Body of pancreas (tissue), 4 donors: Measurements from ENCODE around the gene FIS1. TPM values are rescaled to one million over a fixed set of nuclear protein-coding genes. Genes with fewer than 3 reads are reported as not detected.
"Not testable (repeated sequence)": the region's sequence is repeated elsewhere in the genome, so short reads cannot be mapped to it uniquely, and the experiment has no call there.

Experiments
- ATAC-seq: fragments of 150-250 bp; one replicate; pipeline ENCODE4 v1.9.1; 2016
- DNase-seq, 4 donors: peaks; one replicate each; pipeline ENCODE4 v3.0.0-alpha.2; 2019
- H3K27ac ChIP-seq, 4 donors: fragments of 200-600 bp; sonication (generic); 1 replicate in 3 of 4; 2 replicates in 1 of 4; pipeline versions ENCODE4 v1.5.1 to v1.6.1; 2016 to 2019; ENCODE audit warnings: mild to moderate bottlenecking in 1 of 4, mixed read lengths in 1 of 4, moderate library complexity in 1 of 4
- H3K27me3 ChIP-seq, 2 donors: fragments of 200-600 bp; sonication (generic); one replicate each; pipeline ENCODE4 v1.6.0; 2016; ENCODE audit warnings: mild to moderate bottlenecking in 1 of 2
- H3K36me3 ChIP-seq, 2 donors: fragments of 200-600 bp; sonication (generic); replicated peaks in 1 of 2; 2 replicates each; pipeline ENCODE4 v1.5.1; 2016; ENCODE audit warnings: low read depth in 2 of 2; ENCODE audit not compliant: insufficient read depth in 1 of 2
- H3K4me1 ChIP-seq: fragments of 200-600 bp; sonication (generic); one replicate; pipeline ENCODE4 v1.6.0; 2016
- H3K4me3 ChIP-seq, 2 donors: fragments of 200-600 bp; sonication (generic); 1 replicate in 1 of 2; 2 replicates in 1 of 2; pipeline ENCODE4 v1.5.1; 2016 to 2019
- H3K9me3 ChIP-seq, 3 donors: fragments of 200-600 bp; sonication (generic); 1 replicate in 2 of 3; 2 replicates in 1 of 3; pipeline ENCODE4 v1.5.1; 2016
- CTCF ChIP-seq, 7 experiments: fragments of 450-650 bp in 4 of 7; fragments of 200-600 bp in 3 of 7; sonication (generic) in 3 of 7; IDR thresholded peaks; one replicate each; pipeline ENCODE4 v1.5.1; 2016 to 2019; ENCODE audit warnings: antibody characterized with exemption in 7 of 7
- POLR2A ChIP-seq, 3 donors: fragments of 450-650 bp; IDR thresholded peaks; one replicate each; pipeline ENCODE4 v1.6.1; 2016; ENCODE audit warnings: antibody characterized with exemption in 3 of 3, mild to moderate bottlenecking in 2 of 3
- WGBS, 2 donors: methylation state at CpG; one replicate each; pipeline ENCODE4 v1.1.5; 2017; 5-methylcytosine and 5-hydroxymethylcytosine counted together
- intact Hi-C: fragments of 100-400 bp; cut with DNase I; formaldehyde crosslinking; loops from one replicate; pipeline ENCODE4 v1.15.1; 2023
- total RNA-seq, 2 donors: library from RNA; depleted of rRNA; stranded (reverse); fragments of >200 nt; gene quantifications; one replicate each; pipeline ENCODE4 v1.1.0, GENCODE V29; 2016

The FIS1 gene
- total RNA-seq, 2 donors from 2014 or later, result 88.2 to 148 TPM

- no peaks in the 10 kb centered on the region for H3K27me3 ChIP-seq
- ATAC-seq (no peak), DNase-seq (no peak)
- H3K4me3 ChIP-seq, result no peak overlapping the region
- H3K4me1 ChIP-seq, result peaks cover 5% of the 10 kb centered on the region
- intact Hi-C loops, result no loop called here
- H3K9me3 ChIP-seq, result no peaks in the 10 kb centered on the region
- peaks cover 9 to 15% of the 10 kb centered on the region in 2 donors for H3K36me3 ChIP-seq
- 93% methylated on average over 19 of the region's 19 CpGs; no CpG with 5 or more reads in 1 of the 2 donors for WGBS, 2 donors
- H3K27ac ChIP-seq, result no peak overlapping the region
- TF ChIP-seq POLR2A (IDR thresholded peaks at IDR 0.05) (no peak), CTCF (IDR thresholded peaks at IDR 0.05) (no peak)
Observed at GRCh38 chr7:101210143-101210542, 34.7 kb downstream of the FIS1 start.

- Histone ChIP-seq H3K27me3 (no peaks in the 10 kb centered on the region), H3K36me3 (peaks cover 9 to 15% of the 10 kb centered on the region in 2 donors), H3K4me1 (no peaks in the 10 kb centered on the region), H3K27ac (no peak overlapping the region), H3K4me3 (no peak overlapping the region), H3K9me3 (no peaks in the 10 kb centered on the region)
- ATAC-seq (no peak), DNase-seq (no peak)
- intact Hi-C loops, result no loop called here
- TF ChIP-seq CTCF (IDR thresholded peaks at IDR 0.05) (no peak), POLR2A (IDR thresholded peaks at IDR 0.05) (no peak)
- 90 to 97% methylated on average over 13 to 14 of the region's 14 CpGs for WGBS, 2 donors
Observed at GRCh38 chr7:101208794-101209193, 36.1 kb downstream of the FIS1 start.

GRCh38 chr7:101207459-101207858 lies 37.4 kb downstream of the FIS1 start:
- H3K4me3 ChIP-seq, result no peak overlapping the region
- H3K27ac ChIP-seq, result no peak overlapping the region
- H3K4me1 ChIP-seq, result no peaks in the 10 kb centered on the region
- DNase-seq (no peak), ATAC-seq (no peak)
- peaks cover 0 to 2% of the 10 kb centered on the region in 2 donors for H3K27me3 ChIP-seq
- intact Hi-C loops, result no loop called here
- 90 to 92% methylated on average over 9 of the region's 17 CpGs for WGBS, 2 donors
- H3K9me3 ChIP-seq, result no peaks in the 10 kb centered on the region
- H3K36me3 ChIP-seq, result peaks cover 9 to 15% of the 10 kb centered on the region in 2 donors
- TF ChIP-seq POLR2A (IDR thresholded peaks at IDR 0.05) (no peak), CTCF (IDR thresholded peaks at IDR 0.05) (no peak)

- no peak overlapping the region for H3K27ac ChIP-seq
- H3K4me1 ChIP-seq, result peaks cover 7% of the 10 kb centered on the region
- no peak overlapping the region for H3K4me3 ChIP-seq
- H3K36me3 ChIP-seq, result peaks cover 8 to 9% of the 10 kb centered on the region in 2 donors
- 88 to 89% methylated on average over 18 to 19 of the region's 19 CpGs for WGBS, 2 donors
- TF ChIP-seq CTCF (IDR thresholded peaks at IDR 0.05), result no peak
- no peak for TF ChIP-seq POLR2A (IDR thresholded peaks at IDR 0.05)
- H3K9me3 ChIP-seq, result no peaks in the 10 kb centered on the region
- no peak for ATAC-seq
- peaks cover 0 to 10% of the 10 kb centered on the region in 2 donors for H3K27me3 ChIP-seq
- intact Hi-C loops, result no loop called here
- no peak for DNase-seq
Observed at GRCh38 chr7:101206665-101207042, 38.2 kb downstream of the FIS1 start.

GRCh38 chr7:101205901-101206664 lies 38.8 kb downstream of the FIS1 start:
- TF ChIP-seq CTCF (IDR thresholded peaks at IDR 0.05) (no peak), POLR2A (IDR thresholded peaks at IDR 0.05) (no peak)
- Histone ChIP-seq H3K4me3 (no peak overlapping the region), H3K27ac (no peak overlapping the region), H3K27me3 (peaks cover 0 to 14% of the 10 kb centered on the region in 2 donors), H3K9me3 (no peaks in the 10 kb centered on the region), H3K36me3 (peaks cover 2 to 5% of the 10 kb centered on the region in 2 donors), H3K4me1 (peaks cover 10% of the 10 kb centered on the region)
- DNase-seq (no peak), ATAC-seq (no peak)
- intact Hi-C loops, result no loop called here
- 83 to 88% methylated on average over 27 to 32 of the region's 32 CpGs for WGBS, 2 donors

GRCh38 chr7:101203740-101204738 lies 40.8 kb downstream of the FIS1 start:
- ATAC-seq, H3K4me3 ChIP-seq, H3K27ac ChIP-seq, DNase-seq, H3K4me1 ChIP-seq, intact Hi-C loops, H3K36me3 ChIP-seq, H3K9me3 ChIP-seq: not testable (repeated sequence)
- WGBS, 2 donors, result 58% methylated on average over 17 to 22 of the region's 22 CpGs
- peaks cover 0 to 16% of the 10 kb centered on the region in 2 donors for H3K27me3 ChIP-seq
